HG03045 (cell line): ENCODE measurements around the gene VSIG10L.

ENCODE experiments used
- ATAC-seq: cut with Tn5 transposase; IDR thresholded peaks from one replicate; pipeline ENCODE4 v1.9.1; 2021; ENCODE audit warnings: mild to moderate bottlenecking, moderate library complexity; ENCODE audit not compliant: unreplicated experiment

The VSIG10L gene

DNA sequence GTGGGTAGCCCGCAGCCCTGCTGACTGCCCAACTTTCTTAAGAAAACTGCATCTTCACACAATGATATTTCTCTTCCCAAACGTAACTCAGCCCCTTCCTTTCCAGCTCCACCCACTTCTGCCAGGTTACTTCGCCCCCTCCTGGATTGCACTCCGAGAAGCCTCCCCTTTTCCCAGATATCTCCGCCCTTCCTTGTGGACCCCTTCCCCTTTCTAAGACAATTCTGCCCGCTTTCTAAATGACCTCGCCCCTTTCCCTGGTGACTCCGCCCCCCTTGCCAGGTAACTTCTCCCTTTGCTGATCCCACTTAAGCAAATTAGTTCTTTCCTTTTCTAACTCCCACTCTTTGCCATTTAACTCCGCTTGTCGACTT lies 2.6 kb downstream of the VSIG10L start:
- ATAC-seq, result no peak

DNA sequence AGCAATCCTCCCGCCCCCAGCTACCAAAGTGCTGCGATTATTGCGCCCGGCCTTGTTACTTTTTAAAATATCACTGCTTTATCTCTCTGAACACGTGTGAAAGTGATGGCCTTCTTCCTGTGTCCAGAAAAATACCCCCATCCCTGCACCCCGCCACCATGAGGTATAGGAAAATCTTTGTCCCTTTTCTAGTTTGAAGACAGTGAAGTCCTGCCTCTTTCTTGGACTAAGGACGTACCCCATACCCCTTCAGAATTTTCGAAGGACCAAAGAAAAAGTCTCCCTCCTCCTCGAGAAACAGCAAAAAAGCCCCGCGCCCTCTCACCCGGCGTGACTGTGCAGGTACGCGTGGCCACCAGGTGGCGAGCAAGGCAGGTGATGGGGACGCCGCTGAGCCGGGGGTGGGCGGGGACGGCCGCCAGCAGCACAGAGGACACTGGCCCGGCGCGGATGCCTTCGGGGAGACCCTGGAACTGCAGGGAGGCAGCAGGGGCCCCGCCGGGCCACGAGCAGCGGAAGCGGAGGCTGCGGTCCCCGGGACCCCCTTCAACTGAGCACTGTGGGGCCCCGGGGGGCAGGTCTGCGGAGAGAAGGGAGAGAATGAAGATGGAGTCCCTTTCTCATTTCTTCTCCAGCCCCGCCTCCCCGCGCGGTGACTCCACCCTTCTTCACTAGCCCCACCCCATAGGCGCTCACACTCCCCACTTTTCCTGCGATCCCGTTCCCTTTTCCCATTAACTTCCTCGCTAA lies 3.2 kb downstream of the VSIG10L start:
- peak; percentile 55 for ATAC-seq

GRCh38 chr19:51337861-51338562 lies 3.9 kb downstream of the VSIG10L start:
- no peak for ATAC-seq

GRCh38 chr19:51337141-51337860 lies 4.6 kb downstream of the VSIG10L start:
- no peak for ATAC-seq

- no peak for ATAC-seq
Observed at GRCh38 chr19:51333836-51334460, 8.0 kb downstream of the VSIG10L start.

GRCh38 chr19:51331716-51332115 lies 10.2 kb downstream of the VSIG10L start:
- no peak for ATAC-seq

- no peak for ATAC-seq
Observed at GRCh38 chr19:51331193-51331592, 10.7 kb downstream of the VSIG10L start.

DNA sequence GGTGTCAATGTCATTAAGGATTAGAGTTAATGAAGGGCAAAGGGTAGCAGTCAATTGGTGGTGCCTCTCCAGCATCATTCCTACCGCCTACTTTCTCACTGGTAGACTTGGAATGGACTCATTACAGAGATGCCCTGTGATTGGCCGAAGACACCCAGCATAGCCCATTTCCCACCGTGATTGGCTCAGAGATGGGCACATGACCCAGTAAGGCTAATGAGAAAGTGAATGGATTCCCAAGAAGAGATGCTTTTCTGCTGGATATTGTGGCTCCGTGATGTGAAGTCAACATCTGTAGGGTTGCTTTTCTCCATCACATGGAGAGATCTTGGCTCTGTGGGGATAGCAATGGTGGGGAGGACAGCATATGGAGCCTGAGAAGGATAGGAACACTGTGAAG lies 11.6 kb downstream of the VSIG10L start:
- ATAC-seq, result no peak

- ATAC-seq, result no peak
Observed at GRCh38 chr19:51329411-51329810, 12.5 kb downstream of the VSIG10L start.

GRCh38 chr19:51327066-51328001 lies 14.6 kb downstream of the VSIG10L start:
- ATAC-seq, result no peak

DNA sequence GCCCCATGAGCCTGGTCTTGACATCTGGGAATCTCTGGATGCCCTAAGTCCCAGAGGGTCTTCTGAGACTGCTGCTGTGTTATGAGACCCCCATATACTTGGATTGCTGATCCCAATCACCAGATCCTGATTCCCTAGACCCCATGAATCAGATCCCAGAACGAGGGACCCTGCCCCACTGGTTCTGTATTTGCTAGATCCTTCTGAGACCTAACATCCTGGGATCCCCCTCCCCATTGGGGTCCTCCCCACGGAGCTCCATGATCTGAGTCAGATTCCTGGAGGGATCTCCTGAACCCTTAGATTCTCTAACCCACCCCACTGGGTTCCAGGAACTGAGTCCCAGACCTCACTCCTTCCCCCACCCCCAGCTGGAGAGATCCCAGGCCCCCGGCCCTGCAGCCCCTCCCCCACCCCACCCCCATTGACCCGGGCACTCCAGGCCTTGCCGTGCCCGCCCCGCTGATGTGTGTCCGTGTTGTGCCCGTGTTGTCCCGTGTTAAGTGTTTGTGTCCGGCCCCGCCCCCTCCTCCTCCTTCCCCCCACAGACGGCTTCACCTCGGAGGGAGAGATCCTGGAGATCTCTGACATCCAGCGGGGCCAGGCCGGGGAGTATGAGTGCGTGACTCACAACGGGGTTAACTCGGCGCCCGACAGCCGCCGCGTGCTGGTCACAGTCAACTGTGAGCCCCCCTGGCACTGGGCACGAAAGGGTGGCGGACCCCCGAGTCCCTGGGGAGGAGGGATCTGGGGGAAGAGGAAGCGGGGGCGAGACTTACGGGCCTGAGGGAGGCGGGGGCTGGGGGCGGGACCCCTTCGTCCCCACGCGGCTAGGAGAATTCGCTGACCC lies 15.5 kb downstream of the VSIG10L start:
- no peak for ATAC-seq

GRCh38 chr19:51325161-51325976 lies 16.6 kb downstream of the VSIG10L start:
- no peak for ATAC-seq

DNA sequence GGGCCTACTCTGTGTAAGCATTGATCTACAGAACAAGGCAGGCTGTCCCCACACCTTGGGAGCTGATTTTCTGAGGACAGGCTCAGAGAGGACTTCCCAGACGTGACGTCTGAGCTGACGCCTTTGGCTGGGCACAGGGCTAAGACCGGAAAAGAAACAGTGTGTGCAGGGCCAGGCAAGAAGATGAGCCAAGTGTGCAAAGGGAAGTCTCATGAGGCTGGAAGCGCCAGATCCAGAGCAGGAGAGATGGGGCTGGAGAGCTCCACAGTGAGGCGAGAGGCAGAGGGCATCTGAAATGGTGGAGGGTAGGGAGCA lies 17.8 kb downstream of the VSIG10L start:
- ATAC-seq, result no peak

DNA sequence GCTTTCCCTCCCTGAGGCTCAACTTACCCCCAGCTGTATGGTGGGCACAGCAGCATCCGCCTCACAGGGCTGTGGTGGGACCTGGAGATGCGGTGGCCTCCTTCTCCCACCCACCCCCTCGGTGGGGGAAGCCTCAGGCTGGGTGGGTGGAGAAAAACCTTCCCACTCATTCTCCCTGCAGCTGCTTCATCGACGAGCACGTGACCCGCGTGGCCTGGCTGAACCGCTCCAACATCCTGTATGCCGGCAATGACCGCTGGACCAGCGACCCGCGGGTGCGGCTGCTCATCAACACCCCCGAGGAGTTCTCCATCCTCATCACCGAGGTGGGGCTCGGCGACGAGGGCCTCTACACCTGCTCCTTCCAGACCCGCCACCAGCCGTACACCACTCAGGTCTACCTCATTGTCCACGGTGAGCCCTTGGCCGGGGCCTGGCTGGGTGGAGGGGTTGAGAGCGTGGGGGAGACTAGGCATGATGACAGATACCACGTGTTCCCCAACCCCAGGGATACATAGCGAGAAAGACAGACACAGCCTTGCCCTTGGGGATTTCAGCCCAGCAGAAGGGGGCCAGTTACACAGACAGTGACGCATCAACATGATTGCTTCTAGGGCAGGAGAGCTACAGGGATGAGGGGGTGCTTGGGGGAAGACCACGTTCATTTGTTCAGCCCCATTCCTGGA lies 18.3 kb downstream of the VSIG10L start:
- no peak for ATAC-seq

GRCh38 chr19:51321799-51322198 lies 20.1 kb downstream of the VSIG10L start:
- no peak for ATAC-seq

DNA sequence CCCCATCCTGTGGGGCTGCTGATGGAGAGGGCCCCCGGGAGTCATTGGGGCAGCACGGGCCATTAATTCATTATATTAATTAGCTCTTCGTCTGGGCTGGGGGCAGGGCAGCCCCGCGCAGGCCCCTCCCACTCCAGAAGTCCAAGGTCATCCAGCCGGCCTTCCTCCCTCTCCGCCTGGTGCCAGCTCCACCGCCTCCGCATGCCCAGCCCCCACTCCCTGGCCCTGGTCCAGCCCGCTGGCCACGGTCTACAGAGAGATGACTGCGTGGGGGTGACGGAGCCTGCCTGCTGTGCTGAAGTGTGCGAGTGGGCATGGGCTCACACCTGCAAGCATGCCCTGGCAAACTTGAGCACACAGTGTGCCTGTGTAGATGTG lies 21.7 kb downstream of the VSIG10L start:
- ATAC-seq, result no peak

GRCh38 chr19:51319649-51320279 lies 22.2 kb downstream of the VSIG10L start:
- ATAC-seq, result no peak
